Neural progenitor cell (in vitro differentiated cells): ENCODE results near the gene SHLD1. TPM values are rescaled to one million over a fixed set of nuclear protein-coding genes. Genes with fewer than 3 reads are reported as not detected.

Source experiments
- DNase-seq: peaks from one replicate; pipeline ENCODE4 v3.0.0-alpha.2; 2016; ENCODE audit warnings: low spot score
- H2AFZ ChIP-seq: fragments of 200-600 bp; sonication (generic); replicated peaks from 2 replicates; pipeline ENCODE4 v1.6.1; 2016; ENCODE audit warnings: antibody characterized with exemption
- H3F3A ChIP-seq: fragments of 200-600 bp; sonication (generic); 2 replicates; pipeline ENCODE4 v1.6.1; 2016; ENCODE audit warnings: antibody characterized with exemption, low read depth
- H3K27ac ChIP-seq: fragments of 200-600 bp; sonication (generic); 2 replicates; pipeline ENCODE4 v1.5.1; 2016; ENCODE audit warnings: mild to moderate bottlenecking
- H3K27me3 ChIP-seq: fragments of 200-600 bp; sonication (generic); 2 replicates; pipeline ENCODE4 v1.6.1; 2016; ENCODE audit warnings: mild to moderate bottlenecking, moderate library complexity
- H3K36me3 ChIP-seq: fragments of 200-600 bp; sonication (generic); 2 replicates; pipeline ENCODE4 v1.5.1; 2016
- H3K4me1 ChIP-seq: fragments of 200-600 bp; sonication (generic); 2 replicates; pipeline ENCODE4 v1.6.1; 2016; ENCODE audit warnings: mixed run types
- H3K4me2 ChIP-seq: fragments of 200-600 bp; sonication (generic); 2 replicates; pipeline ENCODE4 v1.6.1; 2016
- H3K4me3 ChIP-seq: fragments of 200-600 bp; sonication (generic); 2 replicates; pipeline ENCODE4 v1.5.1; 2016
- H3K79me2 ChIP-seq: fragments of 200-600 bp; sonication (generic); 2 replicates; pipeline ENCODE4 v1.6.1; 2016; ENCODE audit warnings: low read depth
- H3K9ac ChIP-seq: fragments of 200-600 bp; sonication (generic); 2 replicates; pipeline ENCODE4 v1.6.1; 2016
- H3K9me3 ChIP-seq: fragments of 200-600 bp; sonication (generic); 2 replicates; pipeline ENCODE4 v1.5.1; 2016; ENCODE audit warnings: low read depth
- H4K20me1 ChIP-seq: fragments of 200-600 bp; sonication (generic); 2 replicates; pipeline ENCODE4 v1.6.1; 2016; ENCODE audit warnings: low read depth
- H3K27ac Mint-ChIP-seq: 3 replicates; pipeline ENCODE4 v1.8.0; 2021; ENCODE audit warnings: mixed read lengths
- H3K27me3 Mint-ChIP-seq: 2 replicates; pipeline ENCODE4 v1.8.0; 2022; ENCODE audit warnings: low read depth, mild to moderate bottlenecking, inconsistent platforms, moderate library complexity, mixed read lengths; ENCODE audit not compliant: insufficient read depth
- H3K36me3 Mint-ChIP-seq: 3 replicates; pipeline ENCODE4 v1.8.0; 2021; ENCODE audit warnings: mixed read lengths
- H3K4me1 Mint-ChIP-seq: 3 replicates; pipeline ENCODE4 v1.8.0; 2021; ENCODE audit warnings: mixed read lengths
- H3K4me3 Mint-ChIP-seq: 3 replicates; pipeline ENCODE4 v1.8.0; 2021; ENCODE audit warnings: mild to moderate bottlenecking, moderate library complexity, mixed read lengths
- H3K9me3 Mint-ChIP-seq: 3 replicates; pipeline ENCODE4 v1.8.0; 2020; ENCODE audit warnings: mixed read lengths
- CTCF ChIP-seq: fragments of 200-600 bp; sonication (generic); IDR thresholded peaks from 2 replicates; pipeline ENCODE4 v1.5.1; 2017; ENCODE audit warnings: antibody characterized with exemption, mild to moderate bottlenecking
- EZH2 ChIP-seq: fragments of 200-600 bp; sonication (generic); IDR thresholded peaks from 2 replicates; pipeline ENCODE4 v1.6.1; 2017; ENCODE audit warnings: antibody characterized with exemption, mild to moderate bottlenecking, moderate library complexity
- EZH2phosphoT487 ChIP-seq: fragments of 200-600 bp; sonication (generic); IDR thresholded peaks from 2 replicates; pipeline ENCODE4 v1.6.1; 2017; ENCODE audit warnings: antibody characterized with exemption
- total RNA-seq: library from RNA; depleted of rRNA; stranded (reverse); fragments of >200 nt; gene quantifications from 2 replicates; pipeline ENCODE4 v1.2.3, GENCODE V29; 2015; ENCODE audit warnings: low replicate concordance

Gene SHLD1
- total RNA-seq, 1 donor from 2014 or later, result 9.0 TPM

GRCh38 chr20:5893621-5894020 is 143.4 kb downstream of the SHLD1 start:
- Histone ChIP-seq H3K4me2 (no peak overlapping the region), H3K9ac (no peak overlapping the region), H3K79me2 (no peaks in the 10 kb centered on the region), H3K9me3 (no peaks in the 10 kb centered on the region), H4K20me1 (no peaks in the 10 kb centered on the region), H3F3A (no peaks in the 10 kb centered on the region), H3K27ac (no peak overlapping the region), H3K4me3 (no peak overlapping the region), H3K27me3 (no peaks in the 10 kb centered on the region), H2AFZ (no peak overlapping the region), H3K36me3 (no peaks in the 10 kb centered on the region), H3K4me1 (no peaks in the 10 kb centered on the region)
- TF ChIP-seq EZH2 (no peak), CTCF (no peak), EZH2phosphoT487 (no peak)
- no peak for DNase-seq
- Mint-ChIP-seq H3K4me3 (no peak overlapping the region), H3K36me3 (no peaks in the 10 kb centered on the region), H3K27me3 (no peaks in the 10 kb centered on the region), H3K27ac (no peak overlapping the region), H3K4me1 (no peaks in the 10 kb centered on the region), H3K9me3 (peaks cover 2% of the 10 kb centered on the region)

- no peak overlapping the region for H3K27ac ChIP-seq
- no peak overlapping the region for H3K4me3 ChIP-seq
- no peak overlapping the region for H2AFZ ChIP-seq
- Mint-ChIP-seq H3K4me3 (no peak overlapping the region), H3K36me3 (no peaks in the 10 kb centered on the region), H3K27me3 (no peaks in the 10 kb centered on the region), H3K27ac (no peak overlapping the region), H3K4me1 (no peaks in the 10 kb centered on the region), H3K9me3 (peaks cover 2% of the 10 kb centered on the region)
- no peak overlapping the region for H3K4me2 ChIP-seq
- no peaks in the 10 kb centered on the region for H3K79me2 ChIP-seq
- H3K27me3 ChIP-seq, result no peaks in the 10 kb centered on the region
- H4K20me1 ChIP-seq, result no peaks in the 10 kb centered on the region
- no peaks in the 10 kb centered on the region for H3K36me3 ChIP-seq
- TF ChIP-seq EZH2 (no peak), CTCF (no peak), EZH2phosphoT487 (no peak)
- no peaks in the 10 kb centered on the region for H3F3A ChIP-seq
- no peaks in the 10 kb centered on the region for H3K9me3 ChIP-seq
- no peaks in the 10 kb centered on the region for H3K4me1 ChIP-seq
- DNase-seq, result no peak
- no peak overlapping the region for H3K9ac ChIP-seq
Measured at GRCh38 chr20:5895626-5896025, 145.4 kb downstream of the SHLD1 start.

- Histone ChIP-seq H3K27me3 (no peaks in the 10 kb centered on the region), H3K27ac (no peak overlapping the region), H3K79me2 (no peaks in the 10 kb centered on the region), H3K4me3 (no peak overlapping the region), H3K4me1 (no peaks in the 10 kb centered on the region), H3K9ac (no peak overlapping the region), H3K36me3 (no peaks in the 10 kb centered on the region), H3K4me2 (no peak overlapping the region), H3K9me3 (no peaks in the 10 kb centered on the region), H3F3A (no peaks in the 10 kb centered on the region), H4K20me1 (no peaks in the 10 kb centered on the region), H2AFZ (no peak overlapping the region)
- H3K27ac Mint-ChIP-seq, result no peak overlapping the region
- no peak overlapping the region for H3K4me3 Mint-ChIP-seq
- H3K4me1 Mint-ChIP-seq, result no peaks in the 10 kb centered on the region
- peaks cover 2% of the 10 kb centered on the region for H3K9me3 Mint-ChIP-seq
- H3K36me3 Mint-ChIP-seq, result no peaks in the 10 kb centered on the region
- TF ChIP-seq EZH2phosphoT487 (no peak), CTCF (no peak), EZH2 (no peak)
- peaks cover 3% of the 10 kb centered on the region for H3K27me3 Mint-ChIP-seq
- DNase-seq, result no peak
Measured at GRCh38 chr20:5899444-5899843, 149.2 kb downstream of the SHLD1 start.
